DND-41 (cell line): Measurements from ENCODE around the gene ATP6V0A1.

Source experiments
- EZH2 ChIP-seq: IDR thresholded peaks from 3 replicates; pipeline ENCODE4 v1.6.1; 2012; ENCODE audit warnings: borderline replicate concordance, low read depth, mild to moderate bottlenecking, moderate library complexity, low read length, inconsistent platforms; ENCODE audit not compliant: severe bottlenecking
- TF ChIP-seq, protein P1 (sequence below): IDR thresholded peaks from 2 replicates; pipeline ENCODE4 v1.5.1; 2012; ENCODE audit warnings: borderline replicate concordance, low read length, moderate library complexity, mild to moderate bottlenecking; ENCODE audit not compliant: poor library complexity, severe bottlenecking; ENCODE audit errors: extremely low read depth

DNA sequence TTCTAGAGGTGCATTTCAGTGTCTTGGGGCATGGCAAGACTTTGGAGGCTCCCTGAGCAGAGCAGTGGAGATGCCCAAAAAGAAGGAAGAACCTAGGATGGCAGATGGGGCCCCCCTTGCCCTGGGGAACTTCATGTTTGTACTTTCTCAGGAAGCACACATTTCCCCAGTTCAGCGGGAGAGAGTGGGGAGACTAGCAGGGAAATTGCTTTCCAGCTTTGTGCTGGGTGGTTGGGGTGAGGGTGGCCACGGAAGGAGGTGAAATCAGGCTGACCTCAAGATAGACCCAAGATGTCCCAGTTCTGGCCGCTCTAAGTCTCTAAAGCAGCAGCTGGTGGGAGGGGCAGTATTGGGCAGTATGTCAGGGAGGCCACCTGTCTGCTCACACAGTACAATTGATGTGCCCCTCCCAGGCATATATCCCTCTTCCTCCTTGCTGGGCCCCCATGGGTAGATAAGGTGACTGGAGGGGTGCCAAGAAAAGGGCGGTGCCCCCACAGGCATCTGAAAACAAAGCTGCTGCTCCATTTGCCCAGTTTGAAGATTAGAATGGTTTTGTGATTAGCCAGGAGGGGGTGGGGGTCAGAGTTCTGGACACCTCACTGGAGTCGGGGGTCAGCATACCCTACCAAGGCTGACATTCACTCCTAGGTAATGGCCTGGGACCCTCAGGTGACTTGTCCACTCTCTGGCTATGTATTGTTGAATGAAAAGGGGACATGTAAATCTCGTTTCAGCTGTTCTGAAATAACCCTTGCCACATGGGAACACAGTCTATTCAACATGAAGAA is 60.3 kb downstream of the ATP6V0A1 start:
- TF ChIP-seq, protein P1, sequence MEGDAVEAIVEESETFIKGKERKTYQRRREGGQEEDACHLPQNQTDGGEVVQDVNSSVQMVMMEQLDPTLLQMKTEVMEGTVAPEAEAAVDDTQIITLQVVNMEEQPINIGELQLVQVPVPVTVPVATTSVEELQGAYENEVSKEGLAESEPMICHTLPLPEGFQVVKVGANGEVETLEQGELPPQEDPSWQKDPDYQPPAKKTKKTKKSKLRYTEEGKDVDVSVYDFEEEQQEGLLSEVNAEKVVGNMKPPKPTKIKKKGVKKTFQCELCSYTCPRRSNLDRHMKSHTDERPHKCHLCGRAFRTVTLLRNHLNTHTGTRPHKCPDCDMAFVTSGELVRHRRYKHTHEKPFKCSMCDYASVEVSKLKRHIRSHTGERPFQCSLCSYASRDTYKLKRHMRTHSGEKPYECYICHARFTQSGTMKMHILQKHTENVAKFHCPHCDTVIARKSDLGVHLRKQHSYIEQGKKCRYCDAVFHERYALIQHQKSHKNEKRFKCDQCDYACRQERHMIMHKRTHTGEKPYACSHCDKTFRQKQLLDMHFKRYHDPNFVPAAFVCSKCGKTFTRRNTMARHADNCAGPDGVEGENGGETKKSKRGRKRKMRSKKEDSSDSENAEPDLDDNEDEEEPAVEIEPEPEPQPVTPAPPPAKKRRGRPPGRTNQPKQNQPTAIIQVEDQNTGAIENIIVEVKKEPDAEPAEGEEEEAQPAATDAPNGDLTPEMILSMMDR: no peak
- TF ChIP-seq EZH2: no peak
